NOMO-1 treated with dmso at 0.1 percent for 144 hours (cell line): ENCODE measurements around the gene TFCP2.

Experiments used
- DNase-seq: peaks from one replicate; lab custom pipeline; 2025; ENCODE audit not compliant: unreplicated experiment; lab: John Stamatoyannopoulos, UW

TFCP2 gene

DNA sequence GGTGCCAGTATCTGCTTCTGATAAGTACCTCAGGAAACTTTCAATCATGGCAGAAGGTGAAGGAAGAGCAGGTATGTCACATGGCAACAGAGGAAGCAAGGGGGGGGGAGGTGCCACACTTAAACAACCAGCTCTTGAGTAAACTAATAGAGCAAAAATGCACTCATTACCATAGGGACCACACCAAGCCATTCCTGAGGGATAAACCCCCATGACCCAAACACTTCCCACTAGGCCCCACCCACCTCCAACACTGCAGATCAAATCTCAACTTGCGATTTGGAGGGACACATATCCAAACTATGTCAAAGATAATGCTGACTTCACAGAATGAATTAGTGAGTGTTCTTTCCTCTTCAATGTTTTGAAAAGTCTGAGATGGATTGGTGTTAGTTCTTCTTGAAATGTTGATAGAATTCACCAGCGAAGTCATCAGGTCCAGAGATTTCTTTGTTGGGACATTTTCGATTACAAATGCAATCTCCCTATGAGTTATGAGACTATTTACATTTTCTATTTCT, 16.6 kb downstream of the TFCP2 start:
- DNase-seq = no peak

DNA sequence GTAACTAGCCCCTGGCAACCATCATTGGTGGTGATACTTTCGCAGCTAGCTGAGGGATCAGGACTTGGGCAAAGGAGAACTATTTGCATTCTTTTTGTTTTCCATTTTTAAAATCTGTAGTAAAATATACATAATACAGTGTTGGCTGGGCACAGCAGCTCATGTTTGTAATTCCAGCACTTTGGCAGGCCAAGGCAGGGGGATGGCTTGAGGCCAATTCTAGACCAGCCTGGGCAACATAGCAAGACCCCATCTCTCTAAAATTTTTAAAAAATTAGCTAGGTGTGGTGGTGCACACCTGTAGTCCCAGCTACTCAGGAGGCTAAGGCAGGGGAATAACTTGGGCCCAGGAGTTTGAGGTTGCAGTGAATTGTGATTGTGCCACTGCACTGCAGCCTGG, 20.0 kb downstream of the TFCP2 start:
- DNase-seq = no peak

DNA sequence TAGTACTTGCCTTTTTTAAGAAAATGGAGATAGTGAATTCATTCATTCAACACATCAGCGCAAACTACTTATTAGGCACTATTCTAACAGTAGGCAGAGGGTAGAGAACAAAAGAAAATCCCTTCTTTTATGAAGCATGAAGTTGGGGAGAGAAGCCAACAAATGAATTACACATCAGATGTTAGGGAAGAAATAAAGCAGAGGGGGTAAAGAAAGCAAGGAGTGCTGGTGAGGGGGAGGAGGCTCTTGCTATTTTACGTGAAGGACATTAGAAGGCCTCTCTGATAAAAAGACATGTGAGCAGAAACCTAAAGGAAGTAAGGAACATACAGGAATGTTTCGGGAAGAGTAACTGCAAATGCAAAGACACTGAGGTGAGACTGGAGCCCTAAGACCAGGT, 22.2 kb downstream of the TFCP2 start:
- DNase-seq = no peak

DNA sequence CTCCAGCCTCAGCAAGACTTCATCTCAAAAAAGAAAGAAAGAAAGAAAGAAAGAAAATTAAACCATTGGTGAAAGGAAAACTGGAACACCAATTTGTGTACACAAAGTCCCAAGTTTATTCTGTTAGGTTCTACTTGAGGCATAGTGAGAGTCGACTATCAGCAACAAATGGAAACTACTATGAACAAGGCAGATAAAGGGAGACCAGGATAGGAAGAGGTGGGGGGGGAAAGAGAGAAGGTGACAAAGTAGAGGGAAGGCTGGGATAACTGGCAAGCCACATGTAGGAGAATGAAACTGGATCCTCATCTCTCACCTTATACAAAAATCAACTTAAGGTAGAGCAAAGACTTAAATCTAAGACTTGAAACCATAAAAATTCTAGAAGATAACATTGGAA, 25.6 kb downstream of the TFCP2 start:
- no peak for DNase-seq

DNA sequence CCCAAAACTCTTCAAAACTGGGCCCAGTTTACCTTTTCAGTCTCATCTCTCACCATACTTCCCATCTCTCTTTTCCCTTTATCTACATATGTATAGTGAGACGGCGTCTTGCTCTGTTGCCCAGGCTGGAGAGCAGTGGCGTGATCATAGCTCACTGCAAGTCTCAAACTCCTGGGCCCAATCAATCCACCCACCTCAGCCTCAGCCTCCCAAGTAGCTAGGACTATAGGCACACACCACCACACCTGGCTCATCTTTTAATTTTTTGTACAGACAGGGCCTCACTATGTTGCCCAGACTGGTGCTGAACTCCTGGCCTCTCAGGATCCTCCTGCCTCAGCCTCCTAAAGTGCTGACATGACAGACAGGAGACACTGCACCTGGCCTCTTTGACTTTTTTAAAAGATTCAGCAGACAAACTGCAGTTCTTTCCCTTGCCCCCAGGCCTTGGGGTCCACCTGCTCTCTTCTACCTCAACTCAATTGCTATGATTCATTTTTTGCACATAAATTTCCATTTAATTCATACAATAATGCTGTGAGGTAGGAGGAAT, 33.6 kb downstream of the TFCP2 start:
- DNase-seq = no peak

DNA sequence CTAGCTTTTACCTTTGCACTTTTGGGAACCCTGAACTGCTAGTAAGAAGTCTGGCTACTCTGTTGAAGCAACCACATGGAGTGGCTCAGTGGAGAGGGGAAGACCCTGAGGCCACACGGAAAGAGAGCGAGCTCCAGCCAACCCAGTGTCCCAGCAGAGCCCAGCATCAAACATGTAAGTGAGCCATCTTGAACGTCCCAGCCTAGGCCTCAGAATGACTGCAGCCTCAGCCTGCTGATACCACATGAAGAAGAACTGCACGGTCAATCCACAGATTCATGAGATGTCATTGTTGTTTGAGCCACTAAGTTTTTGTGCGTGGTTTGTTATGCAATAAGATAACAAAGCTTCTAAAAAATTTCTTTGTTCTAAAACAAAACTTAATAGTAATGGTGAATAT, 40.2 kb downstream of the TFCP2 start:
- no peak for DNase-seq

DNA sequence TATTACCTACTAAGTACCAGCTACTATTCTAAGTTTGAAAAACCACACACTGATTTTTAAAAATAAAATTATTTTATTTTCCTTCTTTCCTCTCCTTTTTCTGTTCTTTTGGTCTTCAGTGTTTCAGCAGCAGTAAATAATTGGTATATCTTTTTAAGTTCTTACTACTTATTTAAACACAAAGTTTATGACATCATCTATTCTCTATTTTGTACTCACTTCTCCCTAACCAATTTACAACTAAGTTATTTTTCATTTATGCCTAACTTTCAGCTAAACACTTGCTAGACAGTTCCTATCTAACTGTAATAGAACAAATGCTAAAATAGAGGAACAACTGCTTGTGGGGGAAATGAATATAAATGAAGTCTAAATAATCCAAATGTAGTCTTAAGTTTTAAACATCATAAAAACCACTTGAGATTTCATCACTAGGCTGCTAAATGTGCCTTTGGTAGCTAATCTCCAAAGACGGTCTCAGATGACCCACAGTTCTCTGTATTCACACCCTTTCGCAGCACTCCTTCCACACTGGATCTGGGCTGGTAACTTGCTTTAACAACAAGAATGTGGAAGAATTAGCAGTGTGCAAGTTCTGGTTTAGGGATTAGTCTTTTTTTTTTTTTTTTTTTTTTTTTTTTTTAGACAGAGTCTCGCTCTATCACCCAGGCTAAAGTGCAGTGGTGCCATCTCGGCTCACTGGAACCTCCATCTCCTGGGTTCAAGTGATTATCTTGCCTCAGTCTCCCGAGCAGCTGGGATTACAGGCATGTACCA, 41.0 kb downstream of the TFCP2 start:
- DNase-seq = no peak

DNA sequence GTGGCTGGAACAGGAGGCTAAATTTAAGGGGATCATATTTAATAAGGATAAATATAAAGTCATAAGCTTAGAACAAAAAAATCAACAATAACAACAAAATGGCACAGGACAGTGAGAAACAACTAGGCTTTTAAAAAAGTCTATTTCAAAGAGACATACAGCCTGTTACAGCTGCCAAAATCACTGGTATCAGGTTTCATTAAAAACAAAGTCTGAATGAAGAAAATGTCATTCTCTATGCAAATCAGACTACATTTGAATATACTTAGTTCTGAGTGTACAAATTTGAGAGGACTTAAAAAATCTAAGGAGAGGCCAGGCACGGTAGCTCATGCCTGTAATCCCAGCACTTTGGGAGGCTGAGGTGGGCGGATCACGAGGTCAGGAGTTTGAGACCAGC, 44.0 kb downstream of the TFCP2 start:
- no peak for DNase-seq

DNA sequence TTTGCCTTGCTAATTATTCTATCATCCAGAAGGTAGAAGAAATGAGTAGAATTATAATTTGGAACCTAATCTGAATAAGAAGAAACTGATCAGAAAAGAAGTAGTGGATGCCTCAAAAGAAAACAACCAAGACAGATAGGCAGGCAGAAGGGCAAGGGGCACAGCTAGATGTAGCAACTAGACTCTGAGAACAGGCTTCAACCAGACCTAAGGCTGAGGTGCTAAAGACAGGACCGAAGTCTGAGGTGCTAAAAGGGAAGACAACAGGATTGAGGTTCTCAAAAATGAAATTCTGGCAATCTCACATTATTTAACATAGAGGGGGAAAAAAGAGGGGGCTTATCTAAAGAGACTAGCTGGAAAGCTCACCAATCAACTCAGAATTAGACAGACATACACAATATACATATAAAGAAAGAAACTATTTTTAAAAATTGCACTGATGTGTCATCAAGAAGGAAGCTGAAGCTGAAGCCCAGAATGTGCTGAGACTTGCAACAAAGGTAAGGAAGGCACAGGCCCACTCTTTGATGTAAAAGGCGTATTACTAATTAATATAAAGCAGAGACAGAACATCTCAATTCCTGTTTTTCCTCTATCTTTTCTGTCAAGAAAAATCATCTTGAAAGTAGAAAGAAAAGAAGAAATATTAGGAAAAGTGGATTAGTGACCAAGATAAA, 45.7 kb downstream of the TFCP2 start:
- DNase-seq = no peak

DNA sequence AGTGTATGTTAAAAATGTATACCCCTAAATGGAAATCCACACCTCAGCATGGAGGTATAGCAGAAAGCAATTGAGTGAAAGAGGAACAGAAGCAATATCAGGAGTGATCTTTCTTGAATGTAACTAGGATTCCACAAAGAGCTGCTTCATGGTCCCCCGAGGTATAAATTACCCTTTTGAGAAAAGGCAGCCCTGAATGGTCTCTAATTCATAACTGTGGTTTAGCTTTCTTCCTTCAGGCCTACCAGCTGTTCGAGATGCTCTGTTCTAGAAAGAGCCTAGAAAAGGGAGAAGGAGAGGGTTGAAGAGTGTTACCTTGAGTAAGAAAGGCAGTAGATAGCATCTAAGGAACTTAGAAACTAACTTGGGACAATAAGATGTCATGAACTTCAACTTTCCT, 46.6 kb downstream of the TFCP2 start:
- no peak for DNase-seq

DNA sequence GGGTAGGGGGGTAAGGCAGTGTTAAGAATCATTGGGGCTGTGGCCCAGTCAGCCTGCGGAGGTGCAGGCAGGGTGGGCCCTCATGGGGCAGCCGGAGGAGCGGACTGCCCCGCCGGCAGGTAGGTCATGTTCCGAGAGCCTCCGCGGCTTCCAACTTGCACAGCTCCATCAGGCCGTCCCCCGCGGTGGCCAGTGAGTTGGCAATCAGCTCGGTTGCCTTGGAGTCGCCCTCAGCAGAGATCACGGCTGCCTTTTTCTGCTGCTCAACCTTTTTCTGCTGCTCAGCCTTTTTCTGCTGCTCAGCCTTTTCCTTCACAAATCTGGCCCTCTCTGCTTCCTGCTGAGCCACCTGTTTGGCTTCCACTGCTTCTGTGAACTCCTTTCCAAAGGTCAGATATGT, 48.4 kb downstream of the TFCP2 start:
- no peak for DNase-seq

DNA sequence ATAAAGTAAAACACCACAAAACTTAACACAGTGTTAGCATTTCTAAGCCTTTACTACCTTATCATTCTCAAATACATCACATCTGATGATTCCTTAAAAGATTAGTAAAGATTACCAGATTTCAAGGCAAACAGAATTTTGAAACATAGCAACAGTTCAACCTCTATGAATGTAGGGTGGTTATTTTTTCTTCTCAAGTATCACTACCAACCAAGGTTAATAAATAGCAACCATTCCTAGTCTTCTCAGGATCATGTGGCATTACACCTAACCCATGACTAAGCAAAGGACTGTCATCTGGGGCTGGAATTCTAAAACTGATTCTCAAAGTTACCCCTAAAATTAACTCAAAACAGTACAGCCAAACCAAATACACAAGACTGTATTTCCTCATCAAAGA, 50.1 kb downstream of the TFCP2 start:
- no peak for DNase-seq

DNA sequence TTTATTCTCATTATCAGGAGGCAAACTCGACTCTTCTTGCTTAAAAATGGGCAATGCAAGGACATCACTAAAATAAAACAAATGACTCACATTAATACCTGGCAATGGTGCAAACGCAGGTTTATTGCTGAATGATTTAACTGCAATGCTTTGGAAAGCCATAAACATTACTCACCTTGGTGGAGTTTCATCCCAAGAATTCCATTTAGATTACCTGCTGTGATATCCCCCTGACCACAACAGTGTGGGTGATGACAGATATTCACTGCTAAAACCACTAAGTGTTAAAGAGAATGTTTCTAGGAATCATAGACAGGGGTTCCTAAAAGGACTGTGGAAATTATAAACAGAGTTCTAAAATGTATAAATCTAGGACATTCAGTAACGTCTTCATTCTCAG, 54.2 kb downstream of the TFCP2 start:
- no peak for DNase-seq

DNA sequence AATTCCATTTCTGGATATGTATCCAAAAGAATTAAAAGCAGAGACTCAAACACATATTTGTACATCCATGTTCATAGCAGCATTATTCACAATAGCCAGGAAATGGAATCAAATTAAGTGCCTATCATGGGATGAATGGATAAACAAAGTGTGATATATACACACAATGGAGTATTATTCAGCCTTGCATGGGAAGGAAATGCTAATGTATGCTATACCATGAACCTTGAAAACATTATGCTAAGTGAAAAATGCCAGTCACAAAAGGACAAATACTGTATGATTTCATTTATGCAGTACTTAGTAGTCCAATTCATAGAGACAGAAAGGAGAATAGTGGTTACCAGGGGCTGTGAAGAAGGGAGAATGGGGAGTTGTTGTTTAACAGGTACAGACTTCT, 57.4 kb downstream of the TFCP2 start:
- DNase-seq = no peak

DNA sequence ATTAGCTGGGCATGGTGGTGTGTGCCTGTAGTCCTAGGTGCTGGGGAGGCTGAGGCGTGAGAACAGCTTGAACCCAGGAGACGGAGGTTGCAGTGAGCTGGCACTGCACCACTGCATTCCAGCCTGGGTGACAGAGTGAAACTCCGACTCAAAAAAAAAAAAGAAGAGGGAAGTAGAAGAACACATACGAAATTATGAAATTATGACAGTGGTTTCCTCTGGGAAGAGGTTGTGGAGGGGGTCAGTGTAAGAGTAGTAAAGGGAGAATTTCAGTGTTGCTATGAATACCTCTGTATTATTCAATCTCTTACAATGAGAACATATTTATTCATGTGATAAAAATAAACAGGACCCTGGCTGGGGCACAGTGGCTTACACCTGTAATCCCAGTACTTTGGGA, 64.8 kb downstream of the TFCP2 start:
- no peak for DNase-seq

DNA sequence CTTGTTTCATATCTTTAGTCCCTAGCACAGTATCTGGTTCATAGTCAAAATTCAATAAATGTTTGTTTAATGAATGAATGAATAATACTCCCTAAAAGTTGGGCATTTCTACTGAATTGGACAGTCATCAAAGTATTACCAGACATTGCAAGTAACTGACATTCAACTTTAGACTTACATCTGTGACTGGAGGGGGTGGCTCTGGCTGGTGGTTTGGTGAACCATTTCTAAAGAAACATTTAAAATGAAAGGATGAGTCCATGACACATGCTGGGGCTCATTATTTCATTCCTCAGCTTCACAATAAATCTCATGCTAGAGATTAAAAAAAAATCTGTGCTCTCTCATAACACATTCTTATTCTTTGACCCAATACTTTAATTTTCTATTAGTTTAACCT, 69.0 kb downstream of the TFCP2 start:
- no peak for DNase-seq

DNA sequence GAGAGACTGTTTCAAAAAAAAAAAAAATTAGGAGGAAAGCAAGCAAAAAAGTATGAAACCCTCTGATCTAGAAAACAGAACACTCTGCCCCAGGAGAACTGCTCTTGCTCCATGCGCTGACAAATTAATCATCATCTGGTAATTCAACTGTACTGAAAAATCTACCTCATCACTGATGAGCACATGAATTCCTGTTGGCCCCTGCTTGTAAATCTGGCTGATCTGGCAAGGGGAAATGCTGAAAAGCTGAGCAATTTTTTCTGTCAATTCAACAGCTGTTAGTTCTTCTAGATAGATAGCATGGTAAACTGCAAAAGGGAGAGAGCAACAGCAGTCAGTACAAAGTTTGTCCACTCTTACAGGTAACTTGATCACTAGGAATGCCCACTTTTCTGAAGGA, 74.3 kb downstream of the TFCP2 start:
- DNase-seq = no peak

DNA sequence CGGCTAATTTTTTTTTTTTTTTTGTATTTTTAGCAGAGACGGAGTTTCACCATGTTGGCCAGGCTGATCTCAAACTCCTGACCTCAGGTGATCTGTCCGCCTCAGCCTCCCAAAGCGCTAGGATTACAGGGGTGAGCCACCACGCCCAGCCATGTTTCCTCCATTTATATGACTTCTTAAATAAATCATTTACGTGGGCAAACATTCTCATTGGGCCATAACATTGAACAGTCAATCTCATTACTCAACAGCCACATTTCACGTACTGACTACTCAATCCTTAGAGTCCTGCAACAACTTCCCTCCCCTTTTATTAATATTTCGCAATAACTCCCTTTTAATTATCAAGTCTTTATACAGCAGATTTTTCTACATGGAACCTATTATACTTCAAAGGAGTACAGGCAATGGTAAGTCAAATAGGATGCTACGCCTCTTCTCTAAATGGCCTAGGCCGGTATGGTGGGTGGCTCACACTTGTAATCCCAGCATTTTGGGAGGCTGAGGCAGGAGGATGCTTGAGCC, 82.2 kb downstream of the TFCP2 start:
- DNase-seq = no peak

DNA sequence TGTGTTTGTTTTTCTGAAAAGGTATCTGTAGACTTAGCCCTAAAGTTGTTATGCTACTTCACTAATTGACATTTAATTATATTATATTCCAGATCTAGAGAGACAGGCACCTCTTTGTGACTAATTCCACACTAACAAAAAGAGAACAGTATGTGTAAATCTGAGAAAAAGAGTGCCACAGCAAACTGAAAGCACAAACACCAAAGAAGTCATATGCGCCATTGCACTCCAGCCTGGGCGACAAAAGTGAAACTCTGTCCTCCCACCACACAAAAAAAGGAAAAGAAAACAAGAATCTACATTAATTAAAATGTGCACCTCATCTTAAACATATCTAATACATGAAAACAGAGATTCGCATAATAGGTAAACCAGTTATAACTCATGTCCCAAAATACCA, 85.1 kb downstream of the TFCP2 start:
- DNase-seq = no peak

DNA sequence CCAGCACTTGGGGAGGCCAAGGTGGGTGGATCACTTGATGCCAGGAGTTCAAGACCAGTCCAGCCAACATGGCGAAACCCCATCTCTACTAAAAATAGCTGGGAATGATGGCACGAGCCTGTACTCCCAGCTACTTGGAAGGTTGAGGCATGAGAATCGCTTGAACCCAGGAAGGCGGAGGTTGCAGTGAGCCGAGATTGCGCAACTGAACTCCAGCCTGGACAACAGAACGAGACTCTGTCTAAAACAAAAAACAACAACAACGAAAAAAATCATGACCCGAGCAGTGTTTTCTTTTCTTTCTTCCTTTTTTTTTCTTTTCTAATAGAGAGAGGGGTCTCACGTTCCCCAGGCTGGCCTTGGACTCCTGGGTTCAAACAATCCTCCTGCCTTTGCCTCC, 86.0 kb downstream of the TFCP2 start:
- DNase-seq = no peak

DNA sequence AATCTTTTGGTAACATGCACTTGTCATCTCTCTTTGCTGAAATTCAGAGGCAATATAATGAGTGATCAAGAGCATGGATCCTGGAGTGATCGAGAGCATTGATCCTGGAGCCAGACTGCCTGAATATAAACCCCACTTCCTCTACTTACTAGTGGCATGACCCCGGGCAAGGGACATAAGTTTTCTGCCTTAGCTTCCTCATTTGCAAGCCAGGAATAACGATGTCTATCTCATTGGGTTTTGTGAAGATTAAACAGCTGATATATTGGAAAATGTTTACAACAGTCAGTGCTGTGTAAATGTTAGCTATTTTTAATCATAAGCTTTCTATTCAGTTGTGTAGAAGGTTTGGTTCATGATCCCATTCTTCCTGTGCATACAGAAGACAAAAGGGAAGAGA, 87.2 kb downstream of the TFCP2 start:
- no peak for DNase-seq
